ENCODE measurements around the gene SLCO4A1. TPM values are rescaled to one million over a fixed set of nuclear protein-coding genes. Genes with fewer than 3 reads are reported as not detected.
A peak's percentile ranks its signal among the peaks of the same experiment; 100 is the strongest.

SLCO4A1 gene
- total RNA-seq, 1 donor from 2014 or later, result 10.8 TPM

DNA sequence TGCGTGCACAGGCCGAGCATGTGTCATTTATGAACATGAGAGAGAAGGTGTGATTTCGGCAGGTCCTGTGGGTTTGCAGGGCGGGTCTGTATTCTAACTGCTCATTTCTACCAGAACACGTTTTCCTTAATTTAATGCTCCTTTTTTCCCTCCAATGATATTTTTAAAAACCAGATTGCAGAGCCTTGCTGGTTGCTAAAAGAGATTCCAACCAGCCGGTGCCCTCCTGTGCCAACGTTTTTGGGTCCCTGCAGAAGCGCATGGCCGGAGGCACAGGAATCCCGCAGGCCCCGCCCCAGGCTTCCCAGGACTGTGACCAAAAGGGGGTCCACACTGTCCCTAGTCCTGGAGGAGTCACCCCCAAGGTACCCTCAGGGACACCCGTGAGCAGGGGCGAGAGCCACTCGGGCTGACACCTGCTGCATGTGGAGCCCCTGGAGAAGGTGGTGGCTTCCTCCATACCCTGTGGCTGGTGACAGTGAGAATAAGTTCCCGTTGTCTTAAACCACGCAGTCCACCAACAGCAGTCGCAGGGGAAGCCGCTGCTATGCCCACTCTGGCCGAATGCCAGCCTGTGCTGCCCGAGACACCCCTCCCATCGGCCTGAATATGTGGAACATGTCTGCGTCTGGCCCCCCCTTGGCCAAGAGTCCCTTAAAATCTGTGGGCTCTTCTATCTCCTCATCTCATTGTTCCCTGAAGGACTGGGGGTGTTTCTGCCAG lies 50.7 kb downstream of the SLCO4A1 start:
- DNase-seq (ENCODE audit: low spot score), result no peak
- intact Hi-C loops (cut with DNase I), result no loop called here

- DNase-seq (ENCODE audit: low spot score), result no peak
These were observed 51.2 kb downstream of the SLCO4A1 start for GRCh38 chr20:62693524-62693922.

DNA sequence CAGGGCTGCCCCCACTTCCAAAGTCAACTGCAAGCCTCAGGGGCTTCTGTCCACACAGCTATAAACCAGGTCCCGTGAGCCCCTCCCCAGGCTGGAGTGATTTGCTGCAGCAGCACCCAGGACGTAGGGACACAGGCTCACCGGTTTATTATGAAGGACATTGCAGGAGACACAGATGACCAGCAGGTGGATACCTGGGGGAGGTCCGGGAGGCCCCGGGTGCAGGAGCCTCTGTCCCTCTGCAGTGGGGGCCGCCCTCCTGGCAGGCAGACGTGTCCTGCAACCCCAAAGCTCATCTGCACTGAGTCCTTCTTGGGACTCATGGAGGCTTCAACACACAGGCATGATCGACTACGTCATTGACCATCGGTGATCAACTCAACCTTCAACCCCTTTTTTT lies 51.8 kb downstream of the SLCO4A1 start:
- intact Hi-C loops (cut with DNase I), result no loop called here
- no peak for DNase-seq (ENCODE audit: low spot score)

More at GRCh38 chr20:62693524-62693922, 51.2 kb downstream of the SLCO4A1 start:
- intact Hi-C loops (cut with DNase I), result no loop called here

GRCh38 chr20:62694868-62695267 lies 52.6 kb downstream of the SLCO4A1 start:
- DNase-seq (ENCODE audit: low spot score), result no peak
- intact Hi-C loops (cut with DNase I), result no loop called here

DNA sequence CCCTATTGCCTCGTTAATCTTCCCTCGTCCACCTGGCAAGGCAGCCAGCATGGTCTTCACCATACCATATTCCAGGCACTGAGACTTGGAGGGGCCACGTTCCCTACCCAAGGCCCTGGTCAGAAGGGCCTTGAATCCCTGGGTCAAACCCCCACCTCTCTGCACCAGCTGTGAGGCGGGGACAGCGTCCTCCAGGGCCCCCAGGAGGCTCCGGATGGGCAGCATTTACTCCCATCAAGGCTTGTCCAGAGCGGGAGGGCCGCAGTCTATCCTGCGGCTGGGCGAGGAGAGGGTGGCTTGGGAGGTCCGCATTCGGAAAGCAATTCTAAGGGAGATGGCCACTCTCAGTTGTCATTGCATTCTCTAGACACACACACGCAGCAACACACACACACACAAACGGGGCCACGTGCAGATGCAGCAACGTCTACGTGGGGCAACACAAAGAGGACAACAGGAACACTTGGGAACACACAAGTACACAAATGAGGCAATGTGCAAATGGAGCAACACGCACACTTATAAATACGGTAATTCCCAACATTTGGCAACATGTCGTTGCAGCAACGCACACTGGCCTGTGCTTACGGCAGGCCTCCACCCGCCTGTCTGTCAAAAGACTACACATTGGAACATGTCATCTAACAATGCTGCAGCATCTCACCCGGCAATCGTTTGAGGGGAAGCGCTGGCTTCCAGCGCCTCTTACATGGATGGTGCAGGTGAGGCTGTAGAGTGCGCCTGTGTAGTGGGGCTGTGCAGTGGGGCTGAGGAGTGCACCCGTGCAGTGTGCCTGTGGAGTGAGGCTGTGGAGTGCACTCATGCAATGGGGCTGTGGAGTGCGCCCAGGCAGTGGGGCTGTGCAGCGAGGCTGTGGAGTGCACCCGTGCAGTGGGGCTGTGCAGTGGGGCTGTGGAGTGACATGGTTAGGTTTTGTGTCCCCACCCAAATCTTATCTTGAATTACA lies 53.4 kb downstream of the SLCO4A1 start:
- intact Hi-C loops (cut with DNase I), result no loop called here
- no peak for DNase-seq (ENCODE audit: low spot score)

DNA sequence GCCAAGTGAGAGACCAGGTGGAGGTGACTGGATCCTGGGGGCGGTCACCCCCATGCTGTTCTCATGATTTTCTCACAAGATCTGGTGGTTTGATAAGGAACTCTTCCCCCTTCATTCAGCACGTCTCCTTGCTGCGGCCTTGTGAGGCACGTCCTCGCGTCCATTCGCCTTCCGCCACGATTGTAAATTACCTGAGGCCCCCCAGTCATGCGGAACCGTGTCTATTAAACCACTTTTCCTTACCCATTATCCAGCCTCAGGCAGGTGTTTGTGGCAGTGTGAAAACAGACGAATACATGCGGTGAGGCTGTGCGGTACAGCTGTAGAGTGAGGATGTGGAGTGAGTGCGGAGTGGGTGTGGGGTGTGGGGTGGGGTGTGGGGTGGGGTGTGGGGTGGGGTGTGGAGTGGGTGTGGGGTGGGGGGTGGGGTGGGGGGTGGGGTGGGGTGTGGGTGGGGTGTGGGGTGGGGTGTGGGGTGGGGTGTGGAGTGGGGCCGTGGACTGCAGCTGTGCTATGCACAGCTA lies 54.2 kb downstream of the SLCO4A1 start:
- DNase-seq (ENCODE audit: low spot score), result no peak
- intact Hi-C loops (cut with DNase I), result no loop called here

DNA sequence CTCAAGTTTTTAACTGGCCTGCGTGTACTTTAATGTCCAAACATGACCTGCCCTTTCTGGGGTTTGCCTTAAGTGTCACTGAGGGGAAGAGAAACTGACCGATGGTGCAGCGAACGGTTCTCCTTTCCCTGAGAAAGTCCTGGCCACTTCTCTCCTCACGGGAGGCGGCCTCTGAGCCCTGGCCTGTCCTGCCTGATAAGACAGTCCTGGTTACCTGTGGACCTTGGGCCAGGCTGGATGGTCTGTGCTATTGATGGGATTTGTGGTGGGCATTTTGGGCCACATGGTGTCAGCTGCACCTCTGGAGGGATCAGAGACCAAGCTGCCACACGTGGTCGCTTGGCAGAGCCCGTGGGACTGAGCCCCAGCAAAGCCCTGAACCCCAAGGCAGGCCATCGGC lies 54.7 kb downstream of the SLCO4A1 start:
- intact Hi-C loops (cut with DNase I), result no loop called here
- no peak for DNase-seq (ENCODE audit: low spot score)

GRCh38 chr20:62697468-62697912 lies 55.2 kb downstream of the SLCO4A1 start:
- DNase-seq (ENCODE audit: low spot score), result no peak
- intact Hi-C loops (cut with DNase I), result no loop called here

GRCh38 chr20:62698231-62698630 lies 55.9 kb downstream of the SLCO4A1 start:
- intact Hi-C loops (cut with DNase I), result no loop called here
- no peak for DNase-seq (ENCODE audit: low spot score)

GRCh38 chr20:62699296-62699695 lies 57.0 kb downstream of the SLCO4A1 start:
- intact Hi-C loops (cut with DNase I), result no loop called here

GRCh38 chr20:62699741-62700140 lies 57.4 kb downstream of the SLCO4A1 start:
- intact Hi-C loops (cut with DNase I), result no loop called here
- DNase-seq (ENCODE audit: low spot score), result no peak

More at GRCh38 chr20:62699296-62699695, 57.0 kb downstream of the SLCO4A1 start:
- no peak for DNase-seq (ENCODE audit: low spot score)

DNA sequence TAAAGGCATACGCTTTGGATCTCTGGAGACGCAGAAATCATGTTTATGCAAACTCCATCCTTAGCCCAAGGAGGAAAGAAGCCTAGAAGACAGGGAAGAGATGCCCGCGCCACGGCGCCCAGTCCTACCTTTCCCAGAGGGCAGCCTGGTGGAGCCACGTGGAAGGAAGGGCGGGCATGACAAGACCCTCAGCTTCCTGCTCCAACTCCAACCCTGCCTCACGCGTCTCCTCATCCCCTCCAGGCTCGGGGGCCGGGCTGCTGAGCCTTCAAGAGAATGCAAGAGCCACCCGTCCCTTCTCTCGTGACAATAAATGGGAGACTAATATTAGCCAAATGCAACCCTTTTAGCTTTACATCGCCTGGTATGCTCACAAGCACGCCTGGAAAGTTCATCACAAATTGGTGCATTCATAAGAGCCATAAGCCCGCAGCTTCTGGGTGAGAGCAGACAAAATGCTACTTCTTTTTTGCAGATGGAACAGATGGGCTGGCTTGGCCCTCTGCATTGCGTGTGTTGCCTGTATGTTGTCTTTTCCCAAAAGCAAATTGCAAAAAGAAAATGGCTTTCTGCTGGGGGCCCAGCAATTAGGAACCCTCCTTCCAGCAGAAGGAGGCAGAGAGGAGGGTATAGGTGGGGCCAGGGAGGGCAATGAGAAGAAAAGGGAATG lies 58.1 kb downstream of the SLCO4A1 start:
- no peak for DNase-seq (ENCODE audit: low spot score)

DNA sequence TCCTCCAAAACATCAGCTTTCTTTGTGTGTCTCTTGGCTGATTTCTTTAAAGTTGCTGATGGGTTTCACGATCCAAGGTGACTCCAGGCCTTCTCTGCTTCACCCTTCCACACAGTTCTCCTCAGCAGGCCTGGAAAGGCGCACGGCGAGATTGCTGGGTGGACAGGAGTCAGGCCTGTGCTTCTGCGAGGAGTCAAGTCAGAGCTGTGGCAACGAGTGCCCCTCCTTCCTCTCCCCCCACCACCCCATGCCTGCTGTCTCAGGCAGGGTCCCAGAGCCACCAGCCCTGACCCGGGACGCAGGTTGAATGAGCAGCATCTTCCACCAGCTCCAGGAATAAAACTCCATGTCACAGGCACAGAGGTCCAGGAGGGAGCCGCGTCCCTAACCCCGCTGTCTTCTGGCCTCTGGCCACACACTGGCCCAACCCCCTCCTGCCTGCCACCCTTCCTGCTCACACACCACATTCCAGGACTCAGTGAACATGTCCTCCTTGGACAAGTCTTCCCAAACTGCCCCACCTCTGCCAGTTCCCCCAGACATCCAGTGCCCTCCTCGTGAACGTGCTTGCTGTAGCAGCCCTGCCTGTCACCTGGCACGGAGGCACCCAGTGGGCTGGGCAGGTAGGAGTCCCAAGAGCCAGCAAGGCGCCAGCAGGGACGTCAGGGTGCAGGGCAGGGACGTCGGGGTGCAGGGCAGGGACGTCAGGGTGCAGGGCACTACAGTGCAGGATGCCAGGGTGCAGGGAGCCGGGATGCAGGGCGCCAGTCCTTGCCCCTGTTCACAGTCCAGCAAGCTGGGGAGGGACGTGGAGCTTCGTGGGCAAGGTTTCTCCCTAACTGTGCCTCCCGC lies 59.1 kb downstream of the SLCO4A1 start:
- no peak for DNase-seq (ENCODE audit: low spot score)
- intact Hi-C loops (cut with DNase I), result no loop called here

More for the DNA sequence above, 58.1 kb downstream of the SLCO4A1 start:
- intact Hi-C loops (cut with DNase I), result no loop called here

GRCh38 chr20:62702013-62702300 lies 59.7 kb downstream of the SLCO4A1 start:
- intact Hi-C loops (cut with DNase I), result no loop called here
- DNase-seq (ENCODE audit: low spot score), result no peak

DNA sequence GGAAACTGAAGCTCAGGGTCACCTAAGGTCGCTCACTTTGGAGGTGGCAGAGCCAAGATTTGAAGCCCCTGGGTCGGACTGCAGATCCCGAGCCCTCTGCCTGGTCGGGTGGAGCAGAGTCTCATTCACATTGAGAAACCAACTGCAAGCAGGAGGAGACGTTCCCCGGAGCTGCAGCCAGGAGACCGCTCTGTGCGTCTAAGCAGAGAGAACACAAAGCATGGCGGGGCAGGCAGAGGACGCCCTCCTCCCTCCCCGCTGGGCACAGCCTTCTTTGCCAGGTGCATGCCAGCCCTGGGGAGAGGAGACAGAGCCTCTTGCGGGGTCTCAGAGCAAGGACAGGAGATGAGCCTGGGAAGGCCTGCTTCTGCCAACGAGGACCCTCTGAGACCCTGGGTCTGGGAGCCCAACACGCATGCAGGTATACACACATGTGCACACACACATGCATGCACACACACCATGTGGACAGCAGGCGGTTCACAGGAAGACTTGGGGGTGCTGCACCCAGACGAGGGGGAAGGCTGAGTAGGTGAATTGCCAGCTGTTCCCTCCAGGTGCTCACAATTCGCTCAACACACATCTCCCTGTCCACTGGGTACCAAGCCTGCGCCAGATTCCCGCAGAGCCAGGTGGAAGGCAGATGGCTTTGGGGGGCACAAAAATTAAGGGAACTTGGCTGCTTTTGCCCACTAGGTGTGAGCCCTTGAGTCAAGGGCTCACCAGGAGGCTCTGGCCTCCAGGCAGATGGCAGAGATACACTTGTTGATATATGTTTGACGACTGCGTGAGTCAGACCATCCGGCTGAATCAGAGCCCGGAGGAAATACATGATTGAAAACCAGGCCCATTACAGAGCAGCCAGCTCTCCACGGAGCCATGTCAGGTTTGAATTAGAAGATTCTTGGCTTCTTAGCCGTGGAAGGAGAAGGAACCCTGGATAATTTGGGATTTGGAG lies 60.9 kb downstream of the SLCO4A1 start:
- intact Hi-C loops (cut with DNase I), result no loop called here

DNA sequence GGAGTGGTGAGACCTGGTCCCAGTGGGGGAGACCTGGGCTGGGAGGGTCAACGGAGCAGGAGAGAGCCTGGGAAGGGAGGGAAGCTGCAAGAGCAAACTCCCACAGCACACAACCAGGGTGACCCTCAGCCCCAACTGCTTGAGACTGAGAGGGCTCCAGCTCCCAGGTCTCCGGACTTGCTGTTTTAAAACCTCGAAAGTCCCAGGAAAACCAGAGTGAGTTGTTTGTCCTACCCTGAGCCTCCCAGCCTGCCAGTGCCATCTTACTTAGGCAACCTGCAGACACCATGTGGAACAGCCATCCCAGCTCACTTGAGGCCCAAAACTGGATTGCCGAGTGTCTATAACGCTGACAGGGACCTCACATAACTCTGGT lies 61.5 kb downstream of the SLCO4A1 start:
- DNase-seq (ENCODE audit: low spot score), result no peak
- intact Hi-C loops (cut with DNase I), result no loop called here

More for the DNA sequence above, 60.9 kb downstream of the SLCO4A1 start:
- DNase-seq (ENCODE audit: low spot score), result no peak

DNA sequence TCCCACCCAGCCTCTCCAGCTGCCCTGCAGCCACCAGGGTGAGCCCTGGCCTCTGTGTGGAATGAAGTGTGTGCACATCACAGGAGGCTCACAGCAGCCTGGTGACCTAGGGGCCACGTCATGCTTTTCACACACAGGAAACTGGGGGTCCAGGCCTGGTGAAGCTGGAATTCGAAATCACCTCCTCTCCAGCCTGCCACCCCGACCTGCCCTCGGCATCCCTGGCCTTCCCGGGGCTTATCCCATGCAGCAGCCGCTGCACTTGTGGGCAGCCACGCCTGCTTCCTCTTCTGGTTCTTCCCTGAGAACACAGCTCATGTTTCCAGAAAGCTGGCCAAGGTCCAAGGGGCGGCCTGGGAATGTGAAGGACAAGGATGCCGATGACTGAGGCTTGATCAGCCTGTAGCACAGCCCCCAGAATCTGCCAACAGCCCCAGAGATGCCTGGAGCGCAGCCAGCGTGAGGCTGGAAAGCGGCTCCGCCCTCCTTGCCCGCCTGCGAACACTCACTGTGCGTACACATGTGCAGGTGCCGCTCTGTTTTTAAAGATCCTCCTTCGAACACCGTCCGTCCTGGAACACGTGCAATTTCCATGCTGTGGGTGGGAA lies 62.1 kb downstream of the SLCO4A1 start:
- intact Hi-C loops (cut with DNase I), result no loop called here
- DNase-seq (ENCODE audit: low spot score), result peak; percentile 89

DNA sequence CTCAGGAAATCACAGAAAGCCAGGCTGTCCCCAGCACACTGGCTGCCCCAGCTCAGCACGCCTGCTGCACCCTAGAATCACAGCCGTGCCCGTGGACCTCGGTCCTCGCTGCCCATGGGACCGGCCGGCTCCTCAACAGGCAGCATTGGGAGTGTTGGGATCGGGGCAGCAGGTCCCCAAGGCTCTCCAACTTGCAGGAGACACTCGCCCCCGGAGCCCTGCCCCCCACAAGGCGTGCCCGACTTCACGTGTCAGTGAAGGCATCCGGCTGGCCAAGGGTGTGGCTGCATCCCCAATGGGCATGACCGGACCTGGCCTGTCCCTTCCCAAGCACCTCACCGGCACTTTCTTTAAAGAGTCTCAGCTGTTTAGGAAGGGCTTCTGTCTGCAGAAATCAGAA lies 63.3 kb downstream of the SLCO4A1 start:
- intact Hi-C loops (cut with DNase I), result no loop called here
- DNase-seq (ENCODE audit: low spot score), result no peak

All from cardiac septum (tissue), 1 donor.